ENCODE measurements around the gene C3orf18. TPM values are rescaled to one million over a fixed set of nuclear protein-coding genes. Genes with fewer than 3 reads are reported as not detected.

C3orf18 gene
- total RNA-seq (2021; ENCODE audit: unreplicated experiment) (10.1 TPM), Bru-seq, nascent RNA (percentile 40 among the genes with signal in this experiment), BruChase-seq, experiment 1, labeled RNA remaining after a 6-hour chase (percentile 52 among the genes with signal in this experiment), BruChase-seq, experiment 2, labeled RNA remaining after a 2-hour chase (percentile 52 among the genes with signal in this experiment)
- polyA plus RNA-seq (2012) = 9.5 and 10.5 TPM in 2 replicates
- long read RNA-seq, transcript C3orf18-203 (5 exons, 2,486 nt) = minor isoform, 8 of 26 reads
- long read RNA-seq, transcript C3orf18-210 (4 exons, 788 nt) = major isoform, 9 of 26 reads
- long read RNA-seq, partial matches to known transcripts = 2 of 26 reads
- long read RNA-seq, other reads (novel, unspliced or antisense) = 3 of 26 reads

DNA sequence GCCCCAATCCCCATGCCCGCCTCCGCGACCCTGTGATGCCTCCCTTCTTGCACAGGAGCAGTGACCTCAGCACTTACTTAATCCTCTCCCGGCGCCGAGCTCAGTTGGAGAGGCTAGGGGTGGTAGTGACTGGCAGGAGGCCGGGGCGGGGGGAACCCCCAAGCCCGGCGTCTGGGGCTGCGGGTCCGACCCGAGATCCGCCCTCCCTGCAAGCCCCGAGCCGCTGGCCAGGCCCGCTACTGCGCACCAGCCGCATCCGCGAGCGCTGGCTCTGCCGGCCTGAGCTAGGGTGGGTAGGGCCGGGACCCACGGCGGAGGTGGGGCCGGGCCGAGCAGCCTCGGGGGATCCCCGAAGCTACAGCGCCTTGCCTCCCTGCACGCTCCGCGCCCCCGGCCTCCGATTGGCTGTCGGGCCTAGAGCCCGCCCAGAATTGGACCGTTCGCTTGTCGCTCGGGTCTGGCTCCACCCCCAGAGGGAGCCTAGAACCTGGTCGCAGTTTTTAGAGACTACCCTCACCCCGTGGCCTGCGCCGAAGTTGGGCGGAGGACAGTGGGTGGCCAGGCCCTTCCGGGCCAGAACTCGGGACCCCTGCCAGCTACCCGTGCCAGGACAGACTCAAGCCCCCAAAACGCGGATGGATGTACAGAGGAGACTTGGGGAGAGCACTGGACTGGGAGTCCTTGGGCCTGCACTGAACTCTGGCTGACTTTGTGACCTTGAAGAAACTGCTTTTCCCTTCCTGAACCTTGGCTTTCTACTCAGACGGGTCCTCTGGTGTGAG lies at the start of gene C3orf18:
Gene C3orf18, minus strand, starts transcription at position 362 of the 782 bp plus-strand sequence. CDS start 2,048 bp downstream, outside the sequence.
- ChIA-PET CTCF (interaction anchor here (5.4 kb wide), 1 partner anchor 44 kb away, joined by 31 read pairs; the partner anchor contains the start of gene CISH), RAD21 (ENCODE audit: low non-redundant PET in 1 of 2, low total read pairs in 2 of 2, uncharacterized antibody in 2 of 2, unreplicated experiment in 2 of 2) (no interaction called here), POLR2A (no interaction called here)
- no peaks in the 10 kb centered on the region for H3K27me3 ChIP-seq (ENCODE audit: insufficient read depth, low read length)
- no peaks in the 10 kb centered on the region for H3K9me3 ChIP-seq (ENCODE audit: control insufficient read depth in 1 of 2, insufficient read depth in 1 of 2, low read depth in 1 of 2, low read length in 2 of 2)
- intact Hi-C loops (cut with micrococcal nuclease) = no loop called here
- no TSS peak for BruUV-seq (replicated peaks)
- ATAC-seq (peak; percentile 78), DNase-seq (ENCODE audit: low read depth, low spot score) (peak; percentile 57)
- H2AFZ ChIP-seq (ENCODE audit: low read depth, low read length, poor library complexity, severe bottlenecking) = peak within 1 kb of the TSS; percentile 78
- peaks cover 15 to 40% of the 10 kb centered on the region in 2 experiments for H3K4me1 ChIP-seq (ENCODE audit: control insufficient read depth in 1 of 2, insufficient read depth in 2 of 2, low read length in 2 of 2)
- H4K20me1 ChIP-seq (ENCODE audit: insufficient read depth) = no peaks in the 10 kb centered on the region
- H3K27ac ChIP-seq (ENCODE audit: low read depth, low read length) = peak within 1 kb of the TSS; percentile 54
- H3K4me2 ChIP-seq (ENCODE audit: low read length) = peak within 1 kb of the TSS; percentile 96
- H3K36me3 ChIP-seq (ENCODE audit: control insufficient read depth in 1 of 2, insufficient read depth in 2 of 2, low read length in 2 of 2) = no peaks in the 10 kb centered on the region; a peak in 1 of 4 replicates
- TF ChIP-seq ZFX (IDR thresholded peaks at IDR 0.05) = peak; percentile 6; the same call in 1 of the 2 replicates
- TF ChIP-seq POLR2AphosphoS5 (IDR thresholded peaks at IDR 0.05; ENCODE audit: low read depth, low read length) = peak; percentile 60; the same call in 1 of the 2 replicates
- TF ChIP-seq, protein P1, sequence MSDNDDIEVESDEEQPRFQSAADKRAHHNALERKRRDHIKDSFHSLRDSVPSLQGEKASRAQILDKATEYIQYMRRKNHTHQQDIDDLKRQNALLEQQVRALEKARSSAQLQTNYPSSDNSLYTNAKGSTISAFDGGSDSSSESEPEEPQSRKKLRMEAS (IDR thresholded peaks at IDR 0.05) = no peak
- peaks cover 9% of the 10 kb centered on the region; the same call in 1 of the 2 replicates for H3K79me2 ChIP-seq (ENCODE audit: insufficient read depth, low read length)
- no peaks in the 10 kb centered on the region for H3K9me2 ChIP-seq (ENCODE audit: insufficient read depth)
- peak within 1 kb of the TSS; percentile 57 for H3K9ac ChIP-seq (ENCODE audit: low read length)
- peak within 1 kb of the TSS; percentile 90 to 99 for H3K4me3 ChIP-seq (replicated peaks in 1 of 2; ENCODE audit: low read depth in 1 of 2, low read length in 2 of 2)

DNA sequence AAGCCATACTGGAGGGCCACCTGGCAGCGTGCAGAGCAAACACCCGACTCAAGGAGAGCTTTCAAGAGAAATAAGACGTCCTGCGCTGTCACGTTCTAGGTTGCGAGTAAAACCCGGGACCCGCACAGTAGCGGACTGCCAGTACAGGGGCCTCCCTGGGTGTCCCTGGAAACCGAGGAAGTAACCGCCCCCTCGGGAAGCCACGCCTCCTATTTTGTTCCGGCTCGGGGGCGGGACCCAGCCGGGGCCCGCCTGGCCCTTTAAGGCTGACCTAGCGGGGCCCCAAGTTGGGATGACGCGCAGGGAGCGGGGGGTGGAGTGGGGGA lies 49.2 kb upstream of the C3orf18 start:
- Histone ChIP-seq H3K9ac (ENCODE audit: low read length) (peak overlapping the region; percentile 46), H2AFZ (ENCODE audit: low read depth, low read length, poor library complexity, severe bottlenecking) (peak overlapping the region; percentile 65), H4K20me1 (ENCODE audit: insufficient read depth) (no peaks in the 10 kb centered on the region), H3K4me1 (ENCODE audit: control insufficient read depth in 1 of 2, insufficient read depth in 2 of 2, low read length in 2 of 2) (peaks cover 15 to 55% of the 10 kb centered on the region in 2 experiments), H3K9me2 (ENCODE audit: insufficient read depth) (no peaks in the 10 kb centered on the region), H3K79me2 (ENCODE audit: insufficient read depth, low read length) (peaks cover 43% of the 10 kb centered on the region), H3K27ac (ENCODE audit: low read depth, low read length) (peak overlapping the region; percentile 62), H3K9me3 (ENCODE audit: control insufficient read depth in 1 of 2, insufficient read depth in 1 of 2, low read depth in 1 of 2, low read length in 2 of 2) (no peaks in the 10 kb centered on the region), H3K36me3 (ENCODE audit: control insufficient read depth in 1 of 2, insufficient read depth in 2 of 2, low read length in 2 of 2) (peaks cover 0 to 7% of the 10 kb centered on the region in 2 experiments; a peak in 1 of 4 replicates), H3K4me3 (replicated peaks in 1 of 2; ENCODE audit: low read depth in 1 of 2, low read length in 2 of 2) (peak overlapping the region; percentile 58 to 81), H3K4me2 (ENCODE audit: low read length) (peak overlapping the region; percentile 77), H3K27me3 (ENCODE audit: insufficient read depth, low read length) (no peaks in the 10 kb centered on the region)
- ATAC-seq (peak; percentile 71), DNase-seq (ENCODE audit: low read depth, low spot score) (peak; percentile 84)
- POLR2A ChIA-PET = interaction anchor here (0.6 to 2.0 kb wide), 6 partner anchors 15 to 769 kb away, joined by 3 to 5 read pairs (median 4); partner anchors contain the start of genes HEMK1 and MANF
- no peak for TF ChIP-seq EZH2phosphoT487 (IDR thresholded peaks at IDR 0.05; ENCODE audit: borderline replicate concordance)
- TF ChIP-seq TCF7L2 (IDR thresholded peaks at IDR 0.05; ENCODE audit: borderline replicate concordance, extremely low read depth, insufficient read depth, insufficient read length) = no peak
- TF ChIP-seq, protein P1 (IDR thresholded peaks at IDR 0.05) = no peak
- no peak for TF ChIP-seq FOSL1 (IDR thresholded peaks at IDR 0.05; ENCODE audit: low read depth)
- TF ChIP-seq POLR2A (IDR thresholded peaks at IDR 0.05; ENCODE audit: borderline replicate concordance, extremely low read depth, insufficient read depth, insufficient read length) = peak; percentile 30
- TF ChIP-seq POLR2AphosphoS5 (IDR thresholded peaks at IDR 0.05; ENCODE audit: low read depth, low read length) = peak; percentile 47; the same call in 1 of the 2 replicates
- no peak for TF ChIP-seq SP1 (IDR thresholded peaks at IDR 0.05; ENCODE audit: low read depth)
- TF ChIP-seq ELF1 (IDR thresholded peaks at IDR 0.05; ENCODE audit: borderline replicate concordance, low read depth) = no peak
- BruUV-seq (replicated peaks) = no TSS peak
- RAD21 ChIA-PET (ENCODE audit: low non-redundant PET in 1 of 2, low total read pairs in 2 of 2, uncharacterized antibody in 2 of 2, unreplicated experiment in 2 of 2) = interaction anchor here (0.7 to 3.4 kb wide), 9 partner anchors 35 to 1102 kb away, joined by 3 to 40 read pairs (median 4); partner anchors contain the start of genes HEMK1 (in 1 of the 2) and MANF (in 1 of the 2)
- intact Hi-C loops (cut with micrococcal nuclease) = loop anchor here (1.0 to 5.0 kb wide), 12 partner anchors 36 to 1051 kb away; partner anchors contain the start of genes MANF and RBM15B
- CTCF ChIA-PET = interaction anchor here (0.8 to 3.8 kb wide), 15 partner anchors 8 to 1065 kb away, joined by 3 to 83 read pairs (median 7); partner anchors contain the start of genes DOCK3, HEMK1 and RBM15B
